NB4 (cell line): ENCODE measurements around the gene NCR2.
A peak's percentile ranks its signal among the peaks of the same experiment; 100 is the strongest.
"Not testable (repeated sequence)": the region's sequence is repeated elsewhere in the genome, so short reads cannot be mapped to it uniquely, and the experiment has no call there.

Experiments
- DNase-seq: peaks from one replicate; pipeline ENCODE4 v3.0.0; 2010; ENCODE audit warnings: low read depth
- H3K4me3 ChIP-seq: one replicate; pipeline ENCODE4 v1.5.1; 2011; ENCODE audit warnings: mild to moderate bottlenecking, low read depth, low read length, moderate library complexity
- MAX ChIP-seq: IDR thresholded peaks from 2 replicates; pipeline ENCODE4 v1.6.1; 2011; ENCODE audit warnings: low read depth, low read length
- MYC ChIP-seq: IDR thresholded peaks from 2 replicates; pipeline ENCODE4 v1.6.1; 2011; ENCODE audit warnings: low read depth, low read length
- POLR2A ChIP-seq: IDR thresholded peaks from 2 replicates; pipeline ENCODE4 v1.6.1; 2011; ENCODE audit warnings: mild to moderate bottlenecking; ENCODE audit not compliant: insufficient read length; ENCODE audit errors: extremely low read depth
- TF ChIP-seq, protein P1 (sequence below): IDR thresholded peaks from one replicate; pipeline ENCODE4 v1.5.1; 2012; ENCODE audit warnings: low read depth, low read length

Gene NCR2

DNA sequence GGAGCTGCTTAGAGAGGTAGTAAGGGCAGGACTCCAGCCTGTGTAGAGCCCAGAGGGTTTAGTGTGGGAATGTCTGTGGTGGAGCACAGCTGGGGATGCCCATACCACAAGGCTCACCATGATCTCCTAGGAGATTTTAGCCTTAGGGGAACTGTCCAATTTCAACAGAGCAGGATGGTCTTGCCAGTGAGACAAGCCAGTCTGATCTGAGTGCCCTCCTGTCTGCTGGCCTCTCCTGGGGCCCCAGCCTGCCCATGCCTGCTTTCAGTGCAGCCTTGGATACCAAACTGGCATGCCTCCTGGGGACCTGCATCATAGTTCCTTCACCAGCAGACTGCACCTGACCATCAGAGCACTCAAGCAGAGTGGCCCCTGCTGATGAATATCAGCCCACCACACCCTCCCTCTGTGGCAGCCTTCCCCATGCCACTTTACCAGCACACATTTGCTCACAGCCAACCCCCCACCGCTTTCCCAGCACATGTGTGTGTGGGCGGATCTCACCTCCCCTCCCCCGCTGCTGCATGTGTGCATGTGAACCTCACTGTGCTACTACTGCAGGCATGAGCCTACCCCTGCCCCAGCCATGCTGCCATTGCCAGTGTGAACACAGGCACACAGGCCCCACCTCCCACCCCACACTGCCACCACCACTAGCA is 41.1 kb upstream of the NCR2 start:
- H3K4me3 ChIP-seq: no peak overlapping the region
- TF ChIP-seq MYC (no peak), POLR2A (no peak), MAX (no peak)
- TF ChIP-seq, protein P1, sequence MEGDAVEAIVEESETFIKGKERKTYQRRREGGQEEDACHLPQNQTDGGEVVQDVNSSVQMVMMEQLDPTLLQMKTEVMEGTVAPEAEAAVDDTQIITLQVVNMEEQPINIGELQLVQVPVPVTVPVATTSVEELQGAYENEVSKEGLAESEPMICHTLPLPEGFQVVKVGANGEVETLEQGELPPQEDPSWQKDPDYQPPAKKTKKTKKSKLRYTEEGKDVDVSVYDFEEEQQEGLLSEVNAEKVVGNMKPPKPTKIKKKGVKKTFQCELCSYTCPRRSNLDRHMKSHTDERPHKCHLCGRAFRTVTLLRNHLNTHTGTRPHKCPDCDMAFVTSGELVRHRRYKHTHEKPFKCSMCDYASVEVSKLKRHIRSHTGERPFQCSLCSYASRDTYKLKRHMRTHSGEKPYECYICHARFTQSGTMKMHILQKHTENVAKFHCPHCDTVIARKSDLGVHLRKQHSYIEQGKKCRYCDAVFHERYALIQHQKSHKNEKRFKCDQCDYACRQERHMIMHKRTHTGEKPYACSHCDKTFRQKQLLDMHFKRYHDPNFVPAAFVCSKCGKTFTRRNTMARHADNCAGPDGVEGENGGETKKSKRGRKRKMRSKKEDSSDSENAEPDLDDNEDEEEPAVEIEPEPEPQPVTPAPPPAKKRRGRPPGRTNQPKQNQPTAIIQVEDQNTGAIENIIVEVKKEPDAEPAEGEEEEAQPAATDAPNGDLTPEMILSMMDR: no peak
- no peak for DNase-seq

DNA sequence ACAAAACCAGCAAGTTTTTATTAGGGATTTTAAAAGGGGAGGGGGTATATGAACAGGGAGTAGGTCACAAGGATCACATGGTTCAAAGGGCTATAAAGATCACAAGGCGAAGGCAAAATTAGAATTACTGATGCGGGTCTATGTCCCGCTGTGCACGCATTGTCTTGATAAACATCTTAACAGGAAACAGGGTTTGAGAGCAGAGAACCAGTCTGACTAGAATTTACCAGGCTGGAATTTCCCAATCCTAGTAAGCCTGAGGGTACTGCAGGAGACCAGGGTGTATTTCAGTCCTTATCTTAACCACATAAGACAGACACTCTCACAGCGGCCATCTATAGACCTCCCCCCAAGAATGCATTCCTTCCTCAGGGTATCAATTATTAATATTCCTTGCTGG is 38.2 kb upstream of the NCR2 start:
- not testable (repeated sequence) for H3K4me3 ChIP-seq, DNase-seq

- TF ChIP-seq, protein P1: no peak
- no peak for DNase-seq
- no peak overlapping the region for H3K4me3 ChIP-seq
These were observed 36.5 kb upstream of the NCR2 start for GRCh38 chr6:41298785-41299502.

GRCh38 chr6:41302638-41303037 is 32.8 kb upstream of the NCR2 start:
- peak; percentile 64 for DNase-seq
- TF ChIP-seq, protein P1: no peak
- TF ChIP-seq MYC: no peak
- TF ChIP-seq POLR2A: no peak
- no peak for TF ChIP-seq MAX
- H3K4me3 ChIP-seq: no peak overlapping the region

- DNase-seq: peak; percentile 58
- no peak overlapping the region for H3K4me3 ChIP-seq
- TF ChIP-seq POLR2A: no peak
- TF ChIP-seq, protein P1: peak; percentile 54
These were observed 29.1 kb upstream of the NCR2 start for GRCh38 chr6:41306187-41306854.

- TF ChIP-seq, protein P1: no peak
- TF ChIP-seq MYC: no peak
- TF ChIP-seq MAX: no peak
- TF ChIP-seq POLR2A: no peak
- no peak overlapping the region for H3K4me3 ChIP-seq
- DNase-seq: no peak
These were observed 20.2 kb upstream of the NCR2 start for GRCh38 chr6:41315203-41315602.
